OCI-LY1 (cell line): Measurements from ENCODE around the gene ATP12A.

Experiments
- H2AFZ ChIP-seq: fragments of 200-600 bp; sonication (generic), shearing (Covaris generic); 2 replicates; pipeline ENCODE4 v1.6.0; 2014; ENCODE audit warnings: antibody characterized with exemption, mild to moderate bottlenecking, low read length
- H3F3A ChIP-seq: fragments of 200-600 bp; sonication (generic), shearing (Covaris generic); 2 replicates; pipeline ENCODE4 v1.6.0; 2014; ENCODE audit warnings: mild to moderate bottlenecking, antibody characterized with exemption, low read length, moderate library complexity; ENCODE audit not compliant: insufficient read depth
- H3K27ac ChIP-seq: fragments of 200-600 bp; sonication (generic); 2 replicates; pipeline ENCODE4 v1.5.1; 2014; ENCODE audit warnings: low read length, mixed run types, mild to moderate bottlenecking, low read depth; ENCODE audit not compliant: poor library complexity, severe bottlenecking
- H3K27me3 ChIP-seq: fragments of 200-600 bp; sonication (generic); 2 replicates; pipeline ENCODE4 v1.6.0; 2014; ENCODE audit warnings: antibody characterized with exemption, mild to moderate bottlenecking, low read length, moderate library complexity; ENCODE audit not compliant: insufficient read depth
- H3K36me3 ChIP-seq: fragments of 200-600 bp; sonication (generic); 2 replicates; pipeline ENCODE4 v1.6.1; 2014; ENCODE audit warnings: mild to moderate bottlenecking, antibody characterized with exemption, low read length, moderate library complexity, mixed read lengths; ENCODE audit not compliant: insufficient read depth
- H3K4me1 ChIP-seq: fragments of 200-600 bp; sonication (generic); 2 replicates; pipeline ENCODE4 v1.5.1; 2014; ENCODE audit warnings: mild to moderate bottlenecking, low read length, moderate library complexity; ENCODE audit not compliant: insufficient read depth, severe bottlenecking
- H3K4me2 ChIP-seq: fragments of 200-600 bp; sonication (generic), shearing (Covaris generic); 2 replicates; pipeline ENCODE4 v1.6.1; 2014; ENCODE audit warnings: low read length
- H3K4me3 ChIP-seq: fragments of 200-600 bp; sonication (generic); 2 replicates; pipeline ENCODE4 v1.5.1; 2014; ENCODE audit warnings: low read length, low read depth, mild to moderate bottlenecking, mixed read lengths; ENCODE audit not compliant: poor library complexity, severe bottlenecking
- H3K79me2 ChIP-seq: fragments of 200-600 bp; shearing (Covaris generic); 2 replicates; pipeline ENCODE4 v1.6.1; 2016; ENCODE audit warnings: mixed run types, low read length, mixed read lengths; ENCODE audit not compliant: insufficient read depth
- H3K9ac ChIP-seq: fragments of 200-600 bp; sonication (generic), shearing (Covaris generic); 2 replicates; pipeline ENCODE4 v1.6.1; 2014; ENCODE audit warnings: mild to moderate bottlenecking, low read length, mixed read lengths
- H3K9me2 ChIP-seq: fragments of 200-600 bp; sonication (generic), shearing (Covaris generic); 2 replicates; pipeline ENCODE4 v1.6.1; 2014; ENCODE audit warnings: low read depth, mild to moderate bottlenecking, low read length, mixed read lengths
- H3K9me3 ChIP-seq: fragments of 200-600 bp; shearing (Covaris generic); 2 replicates; pipeline ENCODE4 v1.6.1; 2014; ENCODE audit warnings: low read length, mixed read lengths
- H4K20me1 ChIP-seq: fragments of 200-600 bp; sonication (generic), shearing (Covaris generic); 2 replicates; pipeline ENCODE4 v1.6.0; 2016; ENCODE audit warnings: mild to moderate bottlenecking, low read length; ENCODE audit not compliant: insufficient read depth
- EZH2 ChIP-seq: fragments of 200-600 bp; sonication (generic), shearing (Covaris generic); IDR thresholded peaks from 2 replicates; pipeline ENCODE4 v1.8.0; 2017; ENCODE audit warnings: borderline replicate concordance, mixed run types, mild to moderate bottlenecking, antibody characterized with exemption, low read length, moderate library complexity, mixed read lengths
- TF ChIP-seq, protein P1 (sequence below): fragments of 200-600 bp; sonication (generic), shearing (Covaris generic); IDR thresholded peaks from 2 replicates; pipeline ENCODE4 v1.5.1; 2017; ENCODE audit warnings: mild to moderate bottlenecking, antibody characterized with exemption, low read length, moderate library complexity, mixed read lengths

ATP12A gene

DNA sequence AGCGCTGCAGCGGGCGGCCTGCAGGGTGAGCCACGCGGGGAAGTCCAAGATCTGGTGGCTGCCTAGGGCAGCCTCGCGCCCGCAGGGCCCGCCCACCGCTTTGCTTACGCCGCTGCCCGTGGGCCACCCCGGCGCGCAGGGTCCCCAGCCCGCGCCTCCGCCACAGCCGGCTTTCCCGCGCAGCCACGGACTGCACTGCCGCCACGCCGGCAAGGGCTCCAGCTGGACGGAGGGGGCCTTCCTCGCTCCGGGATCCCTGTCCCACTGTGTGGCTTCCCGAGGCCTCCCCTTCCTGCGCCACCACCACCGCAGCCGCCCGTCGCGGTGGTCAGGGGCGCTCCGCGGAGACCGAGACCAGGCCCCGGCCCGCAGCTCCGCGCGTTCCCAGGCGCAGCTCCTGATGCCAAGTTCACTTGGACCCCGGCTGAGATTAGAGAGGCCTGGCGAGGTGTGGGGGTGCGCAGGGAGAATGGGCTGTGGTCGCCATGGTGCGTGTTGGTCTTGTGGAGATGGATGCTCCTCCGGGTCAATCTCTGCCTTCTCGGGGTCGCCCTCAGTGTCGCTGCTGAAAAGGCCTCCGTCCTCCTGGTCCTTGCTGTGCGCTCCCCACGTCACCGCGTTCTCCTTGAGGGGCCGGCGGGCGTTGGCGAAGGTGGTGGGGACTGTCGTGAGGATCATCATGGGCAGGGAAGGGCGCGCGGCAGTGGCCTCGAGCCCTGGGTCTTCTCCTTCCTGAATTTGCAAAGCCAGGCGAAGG is 65.8 kb downstream of the ATP12A start:
- no peak overlapping the region for H3K9ac ChIP-seq
- H3K36me3 ChIP-seq: no peaks in the 10 kb centered on the region
- TF ChIP-seq, protein P1, sequence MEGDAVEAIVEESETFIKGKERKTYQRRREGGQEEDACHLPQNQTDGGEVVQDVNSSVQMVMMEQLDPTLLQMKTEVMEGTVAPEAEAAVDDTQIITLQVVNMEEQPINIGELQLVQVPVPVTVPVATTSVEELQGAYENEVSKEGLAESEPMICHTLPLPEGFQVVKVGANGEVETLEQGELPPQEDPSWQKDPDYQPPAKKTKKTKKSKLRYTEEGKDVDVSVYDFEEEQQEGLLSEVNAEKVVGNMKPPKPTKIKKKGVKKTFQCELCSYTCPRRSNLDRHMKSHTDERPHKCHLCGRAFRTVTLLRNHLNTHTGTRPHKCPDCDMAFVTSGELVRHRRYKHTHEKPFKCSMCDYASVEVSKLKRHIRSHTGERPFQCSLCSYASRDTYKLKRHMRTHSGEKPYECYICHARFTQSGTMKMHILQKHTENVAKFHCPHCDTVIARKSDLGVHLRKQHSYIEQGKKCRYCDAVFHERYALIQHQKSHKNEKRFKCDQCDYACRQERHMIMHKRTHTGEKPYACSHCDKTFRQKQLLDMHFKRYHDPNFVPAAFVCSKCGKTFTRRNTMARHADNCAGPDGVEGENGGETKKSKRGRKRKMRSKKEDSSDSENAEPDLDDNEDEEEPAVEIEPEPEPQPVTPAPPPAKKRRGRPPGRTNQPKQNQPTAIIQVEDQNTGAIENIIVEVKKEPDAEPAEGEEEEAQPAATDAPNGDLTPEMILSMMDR: no peak
- TF ChIP-seq EZH2: no peak
- H3K9me2 ChIP-seq: no peaks in the 10 kb centered on the region
- H3F3A ChIP-seq: no peaks in the 10 kb centered on the region
- H3K9me3 ChIP-seq: no peaks in the 10 kb centered on the region
- no peak overlapping the region for H3K4me3 ChIP-seq
- no peak overlapping the region for H2AFZ ChIP-seq
- H4K20me1 ChIP-seq: no peaks in the 10 kb centered on the region
- no peak overlapping the region for H3K27ac ChIP-seq
- no peaks in the 10 kb centered on the region for H3K4me1 ChIP-seq
- H3K27me3 ChIP-seq: no peaks in the 10 kb centered on the region
- no peak overlapping the region for H3K4me2 ChIP-seq
- H3K79me2 ChIP-seq: no peaks in the 10 kb centered on the region

DNA sequence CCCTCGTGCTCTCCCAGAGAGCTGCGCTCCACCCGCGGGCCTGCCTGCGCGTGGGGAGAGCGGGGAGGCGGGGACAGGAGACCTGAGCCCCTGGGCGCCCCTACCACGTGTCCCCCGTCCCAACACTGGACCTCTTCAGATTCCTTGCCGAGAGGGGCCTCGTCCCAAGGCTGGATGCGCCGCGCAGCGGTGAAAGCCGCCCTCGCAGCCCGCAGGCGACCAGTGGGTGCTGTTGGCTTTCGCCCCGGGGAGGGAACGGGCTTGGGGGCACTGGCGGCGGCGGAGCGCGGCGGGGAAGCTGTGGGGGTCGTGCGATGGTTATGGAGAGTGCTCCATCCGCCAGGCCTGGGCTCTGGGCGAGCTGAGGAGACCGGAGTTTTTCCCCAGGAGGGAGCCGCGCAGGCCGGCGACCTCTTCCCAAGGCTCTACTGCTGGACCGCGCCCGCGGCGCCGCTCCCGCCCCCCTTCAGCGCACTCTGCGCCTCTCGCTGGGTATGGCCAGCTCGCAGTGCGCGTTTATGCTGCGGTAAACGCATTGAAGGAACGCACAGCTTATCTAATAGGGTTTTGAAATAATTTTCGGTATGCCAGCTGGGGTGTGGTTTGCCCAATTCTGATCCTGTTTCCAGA is 66.5 kb downstream of the ATP12A start:
- H3K27me3 ChIP-seq: no peaks in the 10 kb centered on the region
- no peak for TF ChIP-seq EZH2
- TF ChIP-seq, protein P1: no peak

DNA sequence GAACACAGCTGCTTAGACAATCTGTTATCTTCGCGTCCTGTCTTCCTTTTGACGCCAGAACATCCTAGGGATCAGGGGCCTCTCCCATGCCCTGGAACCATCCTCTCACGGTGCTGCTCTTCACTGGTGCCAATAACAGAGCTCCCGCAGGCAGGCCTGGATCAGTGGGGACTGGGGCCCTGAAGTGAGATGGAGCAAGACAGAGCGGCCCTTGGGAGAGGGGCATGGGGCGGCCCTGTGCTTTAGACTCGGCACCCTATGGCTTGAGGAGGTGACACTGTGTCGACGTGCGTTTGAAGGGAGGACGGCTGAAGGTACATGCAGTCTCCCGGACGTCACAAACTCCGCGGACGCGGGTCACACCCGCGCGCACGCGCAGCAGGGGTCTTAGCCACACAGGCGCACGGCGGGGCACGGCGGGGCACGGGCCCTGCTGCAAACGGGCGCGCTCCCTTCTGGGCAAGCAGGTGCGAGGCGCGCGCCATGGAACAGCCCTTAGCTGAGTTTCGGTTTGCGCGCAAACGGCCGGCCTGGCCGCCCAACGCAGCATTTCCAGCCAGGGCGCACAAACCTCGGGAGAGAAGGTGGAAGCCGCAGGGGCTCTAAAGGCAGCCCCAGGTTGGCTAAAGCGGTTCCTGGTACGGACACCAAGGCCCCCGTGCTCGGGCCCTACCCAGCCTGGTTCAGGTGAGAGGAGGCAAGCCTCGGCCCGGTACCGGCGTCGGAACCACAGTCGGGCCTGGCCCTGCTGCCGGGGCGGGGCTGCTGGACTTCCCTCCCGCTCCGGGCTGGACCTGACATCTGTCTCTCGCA is 67.2 kb downstream of the ATP12A start:
- Histone ChIP-seq H2AFZ (no peak overlapping the region), H3K4me3 (no peak overlapping the region), H3K27ac (no peak overlapping the region)

More for the DNA sequence above, 66.5 kb downstream of the ATP12A start:
- Histone ChIP-seq H3K4me2 (no peak overlapping the region), H3K27ac (no peak overlapping the region), H3K79me2 (no peaks in the 10 kb centered on the region), H3K36me3 (no peaks in the 10 kb centered on the region), H2AFZ (no peak overlapping the region), H3K4me3 (no peak overlapping the region), H3K4me1 (no peaks in the 10 kb centered on the region), H3K9ac (no peak overlapping the region), H4K20me1 (no peaks in the 10 kb centered on the region), H3F3A (no peaks in the 10 kb centered on the region), H3K9me3 (no peaks in the 10 kb centered on the region), H3K9me2 (no peaks in the 10 kb centered on the region)

More for the DNA sequence above, 67.2 kb downstream of the ATP12A start:
- H3K9me3 ChIP-seq: no peaks in the 10 kb centered on the region
- H4K20me1 ChIP-seq: no peaks in the 10 kb centered on the region
- H3K4me1 ChIP-seq: no peaks in the 10 kb centered on the region
- no peaks in the 10 kb centered on the region for H3K9me2 ChIP-seq
- H3K27me3 ChIP-seq: no peaks in the 10 kb centered on the region
- no peaks in the 10 kb centered on the region for H3F3A ChIP-seq
- no peaks in the 10 kb centered on the region for H3K79me2 ChIP-seq
- TF ChIP-seq, protein P1: no peak
- TF ChIP-seq EZH2: no peak
- H3K4me2 ChIP-seq: no peak overlapping the region
- no peaks in the 10 kb centered on the region for H3K36me3 ChIP-seq
- no peak overlapping the region for H3K9ac ChIP-seq
